ENCODE measurements around the gene LNPK. TPM values are rescaled to one million over a fixed set of nuclear protein-coding genes. Genes with fewer than 3 reads are reported as not detected.
"Not testable (repeated sequence)": the region's sequence is repeated elsewhere in the genome, so short reads cannot be mapped to it uniquely, and the experiment has no call there.

Gene LNPK
- total RNA-seq, 1 donor, result 7.3 TPM

GRCh38 chr2:175973373-175973772 is 28.7 kb downstream of the LNPK start:
- no peak for DNase-seq (ENCODE audit: low read depth in 2 of 3, low spot score in 2 of 3)

GRCh38 chr2:175966839-175967238 is 35.2 kb downstream of the LNPK start:
- DNase-seq (ENCODE audit: low read depth in 2 of 3, low spot score in 2 of 3), result no peak

GRCh38 chr2:175965773-175966172 is 36.3 kb downstream of the LNPK start:
- no peak for DNase-seq (ENCODE audit: low read depth in 2 of 3, low spot score in 2 of 3)

- DNase-seq (ENCODE audit: low read depth in 2 of 3, low spot score in 2 of 3), result no peak
Measured at GRCh38 chr2:175964195-175964594, 37.9 kb downstream of the LNPK start.

GRCh38 chr2:175963171-175963570 is 38.9 kb downstream of the LNPK start:
- DNase-seq (ENCODE audit: low read depth in 2 of 3, low spot score in 2 of 3), result not testable (repeated sequence)

GRCh38 chr2:175957845-175958244 is 44.2 kb downstream of the LNPK start:
- DNase-seq (ENCODE audit: low read depth in 2 of 3, low spot score in 2 of 3), result no peak

GRCh38 chr2:175955136-175955535 is 46.9 kb downstream of the LNPK start:
- DNase-seq (ENCODE audit: low read depth in 2 of 3, low spot score in 2 of 3), result no peak

GRCh38 chr2:175950512-175950911 is 51.6 kb downstream of the LNPK start:
- no peak for DNase-seq (ENCODE audit: low read depth in 2 of 3, low spot score in 2 of 3)

- DNase-seq (ENCODE audit: low read depth in 2 of 3, low spot score in 2 of 3), result no peak
Measured at GRCh38 chr2:175948191-175948590, 53.9 kb downstream of the LNPK start.

- no peak for DNase-seq (ENCODE audit: low read depth in 2 of 3, low spot score in 2 of 3)
Measured at GRCh38 chr2:175947073-175947472, 55.0 kb downstream of the LNPK start.

GRCh38 chr2:175941699-175942098 is 60.4 kb downstream of the LNPK start:
- no peak for DNase-seq (ENCODE audit: low read depth in 2 of 3, low spot score in 2 of 3)

GRCh38 chr2:175937216-175937615 is 64.9 kb downstream of the LNPK start:
- no peak for DNase-seq (ENCODE audit: low read depth in 2 of 3, low spot score in 2 of 3)

GRCh38 chr2:175935289-175936181 is 66.5 kb downstream of the LNPK start:
- DNase-seq (ENCODE audit: low read depth in 2 of 3, low spot score in 2 of 3), result no peak

GRCh38 chr2:175932675-175933074 is 69.4 kb downstream of the LNPK start:
- no peak for DNase-seq (ENCODE audit: low read depth in 2 of 3, low spot score in 2 of 3)

GRCh38 chr2:175931805-175932204 is 70.3 kb downstream of the LNPK start:
- no peak for DNase-seq (ENCODE audit: low read depth in 2 of 3, low spot score in 2 of 3)

- DNase-seq (ENCODE audit: low read depth in 2 of 3, low spot score in 2 of 3), result no peak
Measured at GRCh38 chr2:175930504-175930903, 71.6 kb downstream of the LNPK start.

GRCh38 chr2:175929850-175930249 is 72.2 kb downstream of the LNPK start:
- no peak for DNase-seq (ENCODE audit: low read depth in 2 of 3, low spot score in 2 of 3)

- no peak for DNase-seq (ENCODE audit: low read depth in 2 of 3, low spot score in 2 of 3)
Measured at GRCh38 chr2:175926272-175926671, 75.8 kb downstream of the LNPK start.

- DNase-seq (ENCODE audit: low read depth in 2 of 3, low spot score in 2 of 3), result no peak
Measured at GRCh38 chr2:175922160-175922559, 79.9 kb downstream of the LNPK start.

GRCh38 chr2:175918935-175919334 is 83.1 kb downstream of the LNPK start:
- DNase-seq (ENCODE audit: low read depth in 2 of 3, low spot score in 2 of 3), result no peak

- no peak for DNase-seq (ENCODE audit: low read depth in 2 of 3, low spot score in 2 of 3)
Measured at GRCh38 chr2:175914846-175915245, 87.2 kb downstream of the LNPK start.

Measured in hematopoietic multipotent progenitor cell (in vitro differentiated cells).